ENCODE measurements around the gene C20orf204. TPM values are rescaled to one million over a fixed set of nuclear protein-coding genes. Genes with fewer than 3 reads are reported as not detected.

Gene C20orf204
- total RNA-seq, 2 donors from 2014 or later = 4.0 to 4.1 TPM

DNA sequence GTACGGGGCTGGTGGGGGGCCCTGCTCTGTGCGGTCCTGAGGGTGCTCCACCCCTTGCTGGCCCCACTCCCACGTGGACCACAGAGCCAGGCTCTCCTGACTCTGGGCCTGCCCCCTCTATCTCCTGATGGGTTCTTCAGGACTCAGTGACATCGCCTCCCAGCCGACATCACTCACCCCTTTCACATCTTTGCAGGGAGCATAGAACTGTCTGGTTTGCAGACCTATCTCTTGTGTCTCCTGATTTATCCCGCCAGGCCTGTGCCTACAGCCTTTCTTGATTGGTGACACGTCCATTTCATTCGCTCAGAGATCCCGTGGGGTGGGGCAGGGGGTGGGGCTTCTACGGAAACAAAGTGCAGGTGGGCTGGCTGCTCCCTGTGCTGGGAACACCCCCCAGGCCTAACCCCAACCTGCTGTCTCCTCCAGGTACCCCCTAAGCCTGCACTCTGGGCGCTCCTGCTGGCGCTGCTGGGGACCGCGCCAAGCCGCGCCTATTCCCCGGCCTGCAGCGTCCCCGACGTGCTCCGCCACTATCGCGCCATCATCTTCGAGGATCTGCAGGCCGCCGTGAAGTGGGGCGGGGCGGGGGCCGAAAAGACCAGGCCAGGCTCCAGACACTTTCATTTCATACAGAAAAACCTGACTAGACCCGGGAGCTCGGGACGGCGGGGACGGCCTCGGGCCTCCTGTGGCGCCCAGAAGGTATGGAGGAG is 1.7 kb downstream of the C20orf204 start:
- peaks cover 15% of the 10 kb centered on the region for H3K4me1 Mint-ChIP-seq
- peaks cover 27% of the 10 kb centered on the region for H3K27me3 Mint-ChIP-seq (ENCODE audit: insufficient read depth)
- Histone ChIP-seq H3K9me3 (ENCODE audit: control insufficient read depth, low read length) (no peaks in the 10 kb centered on the region), H3K4me3 (ENCODE audit: low read length) (peak overlapping the region; percentile 60), H3K9ac (ENCODE audit: extremely low read depth, low read length, poor library complexity, severe bottlenecking) (no peak overlapping the region), H3K27ac (ENCODE audit: low read depth, low read length) (no peak overlapping the region), H3K27me3 (ENCODE audit: control insufficient read depth, insufficient read depth, low read length, poor library complexity, severe bottlenecking) (peaks cover 44% of the 10 kb centered on the region), H3K4me1 (ENCODE audit: control insufficient read depth, insufficient read depth, low read length) (peaks cover 19% of the 10 kb centered on the region), H3K36me3 (ENCODE audit: control insufficient read depth, insufficient read depth, low read length) (peaks cover under 1% of the 10 kb centered on the region)
- H3K36me3 Mint-ChIP-seq (ENCODE audit: low read depth) = peaks cover 17% of the 10 kb centered on the region
- peak; percentile 81 for DNase-seq
- no peaks in the 10 kb centered on the region for H3K9me3 Mint-ChIP-seq
- WGBS, 2 experiments (ENCODE audit: insufficient coverage in 1 of 2, insufficient read length in 1 of 2) = 32 to 70% methylated on average over 7 to 36 of the region's 36 CpGs
- TF ChIP-seq, protein P1, sequence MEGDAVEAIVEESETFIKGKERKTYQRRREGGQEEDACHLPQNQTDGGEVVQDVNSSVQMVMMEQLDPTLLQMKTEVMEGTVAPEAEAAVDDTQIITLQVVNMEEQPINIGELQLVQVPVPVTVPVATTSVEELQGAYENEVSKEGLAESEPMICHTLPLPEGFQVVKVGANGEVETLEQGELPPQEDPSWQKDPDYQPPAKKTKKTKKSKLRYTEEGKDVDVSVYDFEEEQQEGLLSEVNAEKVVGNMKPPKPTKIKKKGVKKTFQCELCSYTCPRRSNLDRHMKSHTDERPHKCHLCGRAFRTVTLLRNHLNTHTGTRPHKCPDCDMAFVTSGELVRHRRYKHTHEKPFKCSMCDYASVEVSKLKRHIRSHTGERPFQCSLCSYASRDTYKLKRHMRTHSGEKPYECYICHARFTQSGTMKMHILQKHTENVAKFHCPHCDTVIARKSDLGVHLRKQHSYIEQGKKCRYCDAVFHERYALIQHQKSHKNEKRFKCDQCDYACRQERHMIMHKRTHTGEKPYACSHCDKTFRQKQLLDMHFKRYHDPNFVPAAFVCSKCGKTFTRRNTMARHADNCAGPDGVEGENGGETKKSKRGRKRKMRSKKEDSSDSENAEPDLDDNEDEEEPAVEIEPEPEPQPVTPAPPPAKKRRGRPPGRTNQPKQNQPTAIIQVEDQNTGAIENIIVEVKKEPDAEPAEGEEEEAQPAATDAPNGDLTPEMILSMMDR (conservative IDR thresholded peaks at IDR 0.05) = peak; percentile 13
- peak overlapping the region; percentile 52 for H3K4me3 Mint-ChIP-seq
- H3K27ac Mint-ChIP-seq = no peak overlapping the region

DNA sequence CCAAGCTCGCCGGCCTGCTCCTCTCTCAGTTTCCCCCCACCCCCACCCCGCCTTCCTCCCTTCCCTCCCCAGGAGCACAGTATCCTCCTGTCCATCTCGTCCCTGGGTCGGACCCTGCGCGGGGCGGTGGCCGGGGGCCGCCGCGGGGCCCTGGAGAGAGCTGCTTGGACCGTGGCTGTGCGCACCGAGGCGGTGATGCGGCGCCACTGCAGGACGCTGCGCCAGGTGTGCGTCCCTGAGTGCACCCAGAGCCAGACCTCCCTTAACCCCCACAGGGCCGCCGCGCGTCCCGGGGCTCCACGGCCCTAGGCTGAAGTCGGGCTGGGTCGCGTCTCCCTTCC is 2.2 kb downstream of the C20orf204 start:
- no peak overlapping the region for H3K27ac Mint-ChIP-seq
- H3K27me3 ChIP-seq (ENCODE audit: control insufficient read depth, insufficient read depth, low read length, poor library complexity, severe bottlenecking) = peaks cover 44% of the 10 kb centered on the region
- H3K9ac ChIP-seq (ENCODE audit: extremely low read depth, low read length, poor library complexity, severe bottlenecking) = no peak overlapping the region
- H3K36me3 Mint-ChIP-seq (ENCODE audit: low read depth) = peaks cover 12% of the 10 kb centered on the region
- H3K9me3 ChIP-seq (ENCODE audit: control insufficient read depth, low read length) = no peaks in the 10 kb centered on the region
- H3K4me3 ChIP-seq (ENCODE audit: low read length) = peak overlapping the region; percentile 60
- peaks cover 15% of the 10 kb centered on the region for H3K4me1 Mint-ChIP-seq
- peaks cover 19% of the 10 kb centered on the region for H3K4me1 ChIP-seq (ENCODE audit: control insufficient read depth, insufficient read depth, low read length)
- H3K27me3 Mint-ChIP-seq (ENCODE audit: insufficient read depth) = peaks cover 27% of the 10 kb centered on the region
- H3K27ac ChIP-seq (ENCODE audit: low read depth, low read length) = no peak overlapping the region
- H3K4me3 Mint-ChIP-seq = peak overlapping the region; percentile 52
- WGBS, 2 experiments (ENCODE audit: insufficient coverage in 1 of 2, insufficient read length in 1 of 2) = 4 to 7% methylated on average over 14 to 28 of the region's 30 CpGs
- DNase-seq = peak; percentile 76
- H3K36me3 ChIP-seq (ENCODE audit: control insufficient read depth, insufficient read depth, low read length) = no peaks in the 10 kb centered on the region
- TF ChIP-seq, protein P1 (conservative IDR thresholded peaks at IDR 0.05) = no peak
- no peaks in the 10 kb centered on the region for H3K9me3 Mint-ChIP-seq

DNA sequence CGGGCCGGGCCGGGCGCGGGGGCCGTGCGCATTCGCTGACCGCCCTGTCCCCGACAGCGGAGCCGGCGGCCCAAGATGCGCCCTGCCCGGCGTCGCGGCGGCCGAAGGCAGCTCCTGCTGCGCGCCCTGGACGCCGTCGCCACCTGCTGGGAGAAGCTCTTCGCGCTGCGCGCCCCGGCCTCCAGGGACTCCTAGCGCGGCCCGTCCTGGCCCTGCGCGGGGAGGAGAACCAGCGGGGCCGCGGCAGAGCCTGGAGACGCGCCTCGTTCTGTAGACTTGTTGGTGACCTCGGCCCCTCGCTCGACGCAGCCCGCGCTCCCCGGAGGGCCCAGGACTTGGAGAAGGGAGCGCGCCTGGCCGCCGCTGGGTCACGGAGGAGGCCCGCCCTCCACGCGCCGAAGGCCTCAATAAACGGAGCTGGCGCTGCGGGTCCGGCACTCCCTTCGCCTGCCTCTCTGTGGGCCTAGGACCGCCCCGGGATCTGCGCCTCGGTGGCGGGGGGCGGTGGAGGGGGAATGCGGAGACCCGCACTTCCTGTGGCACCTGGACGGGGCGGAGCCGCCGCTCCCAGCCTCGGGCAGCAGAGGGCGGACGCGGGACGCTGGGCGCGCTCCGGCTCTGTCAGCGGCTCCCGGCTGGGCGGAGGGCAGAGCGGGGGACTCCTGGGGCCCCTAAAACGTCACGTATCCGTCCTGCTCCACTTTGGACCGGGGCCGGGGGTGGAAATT is 2.7 kb downstream of the C20orf204 start:
- H3K36me3 Mint-ChIP-seq (ENCODE audit: low read depth) = peaks cover 9% of the 10 kb centered on the region
- Histone ChIP-seq H3K9me3 (ENCODE audit: control insufficient read depth, low read length) (no peaks in the 10 kb centered on the region), H3K27me3 (ENCODE audit: control insufficient read depth, insufficient read depth, low read length, poor library complexity, severe bottlenecking) (peaks cover 44% of the 10 kb centered on the region), H3K4me1 (ENCODE audit: control insufficient read depth, insufficient read depth, low read length) (peaks cover 19% of the 10 kb centered on the region), H3K9ac (ENCODE audit: extremely low read depth, low read length, poor library complexity, severe bottlenecking) (peak overlapping the region; percentile 25), H3K27ac (ENCODE audit: low read depth, low read length) (no peak overlapping the region), H3K4me3 (ENCODE audit: low read length) (peak overlapping the region; percentile 60), H3K36me3 (ENCODE audit: control insufficient read depth, insufficient read depth, low read length) (no peaks in the 10 kb centered on the region)
- no peak overlapping the region for H3K27ac Mint-ChIP-seq
- peaks cover 15% of the 10 kb centered on the region for H3K4me1 Mint-ChIP-seq
- DNase-seq = peak; percentile 94
- peaks cover 28% of the 10 kb centered on the region for H3K27me3 Mint-ChIP-seq (ENCODE audit: insufficient read depth)
- WGBS, 2 experiments (ENCODE audit: insufficient coverage in 1 of 2, insufficient read length in 1 of 2) = 2% methylated on average over 24 to 91 of the region's 91 CpGs
- no peaks in the 10 kb centered on the region for H3K9me3 Mint-ChIP-seq
- TF ChIP-seq, protein P1 (conservative IDR thresholded peaks at IDR 0.05) = peak; percentile 82
- H3K4me3 Mint-ChIP-seq = peak overlapping the region; percentile 52
